GM12878 (cell line): ENCODE measurements around the gene KIF5C. TPM values are rescaled to one million over a fixed set of nuclear protein-coding genes. Genes with fewer than 3 reads are reported as not detected.

Source experiments
- ATAC-seq: fragments of 200-7000 bp; cut with Tn5 transposase; 3 replicates; pipeline ENCODE4 v1.9.1; 2020; ENCODE audit warnings: mild to moderate bottlenecking, moderate library complexity
- BruUV-seq: library from RNA; stranded (reverse); fragments of 400-500 nt; replicated peaks from 2 replicates; lab custom pipeline; 2021; lab: Mats Ljungman, UMichigan
- CTCF ChIA-PET: fragments of 300-600 bp; sonication (Branson Sonifier 250); formaldehyde crosslinking; extraction: SDS; loops from one replicate; lab custom pipeline; 2021; ENCODE audit warnings: inconsistent platforms; lab: Yijun Ruan, JAX
- POLR2A ChIA-PET: fragments of 350-600 bp; formaldehyde crosslinking; extraction: SDS; loops from one replicate; lab custom pipeline; 2021; ENCODE audit warnings: inconsistent platforms; lab: Charles Lee
- RAD21 ChIA-PET: fragments of 300-600 bp; sonication (Branson Sonifier 250); formaldehyde crosslinking; loops from one replicate; lab custom pipeline; 2023; ENCODE audit warnings: antibody characterized with exemption; ENCODE audit not compliant: unreplicated experiment; lab: Charles Lee
- SMC1A ChIA-PET: fragments of 300-600 bp; sonication (Branson Sonifier 250); formaldehyde crosslinking; loops from one replicate; lab custom pipeline; 2023; ENCODE audit not compliant: unreplicated experiment, uncharacterized antibody; lab: Charles Lee
- DNase-seq: peaks from one replicate; pipeline ENCODE4 v3.0.0-alpha.2; 2011; ENCODE audit warnings: low read depth, low spot score
- FAIRE-seq: peaks from 3 replicates; lab custom pipeline; 2011; peaks lifted over from hg19 to GRCh38; lab: Jason Lieb, UNC
- H2AFZ ChIP-seq: 2 replicates; pipeline ENCODE4 v1.6.0; 2011; ENCODE audit warnings: low read depth, low read length, control low read depth; ENCODE audit not compliant: control insufficient read depth
- H3K27ac ChIP-seq: 2 replicates; pipeline ENCODE4 v1.5.1; 2011; ENCODE audit warnings: control low read depth; ENCODE audit not compliant: control insufficient read depth, insufficient read depth
- H3K27me3 ChIP-seq, 2 experiments: replicated peaks in 1 of 2; 2 replicates each; pipeline versions ENCODE4 v1.6.0 to v1.6.1; 2011; ENCODE audit warnings: low read length in 1 of 2; ENCODE audit not compliant: control insufficient read depth in 2 of 2, insufficient read depth in 2 of 2
- H3K36me3 ChIP-seq, 2 experiments: 2 replicates each; pipeline ENCODE4 v1.5.1; 2011; ENCODE audit warnings: low read length in 1 of 2; ENCODE audit not compliant: control insufficient read depth in 2 of 2, insufficient read depth in 2 of 2
- H3K4me1 ChIP-seq: 2 replicates; pipeline ENCODE4 v1.6.1; 2011; ENCODE audit warnings: mild to moderate bottlenecking, low read length, moderate library complexity, mixed read lengths; ENCODE audit not compliant: control insufficient read depth, insufficient read depth
- H3K4me2 ChIP-seq: 2 replicates; pipeline ENCODE4 v1.6.0; 2011; ENCODE audit warnings: control low read depth; ENCODE audit not compliant: control insufficient read depth, insufficient read depth
- H3K4me3 ChIP-seq: fragments of 200-600 bp; sonication (generic); 2 replicates; pipeline ENCODE4 v1.5.1; 2016
- H3K79me2 ChIP-seq: 2 replicates; pipeline ENCODE4 v1.6.0; 2011; ENCODE audit warnings: low read length; ENCODE audit not compliant: control insufficient read depth, insufficient read depth
- H3K9ac ChIP-seq: 2 replicates; pipeline ENCODE4 v1.8.0; 2011; ENCODE audit warnings: low read length, control low read depth, mixed read lengths; ENCODE audit not compliant: control insufficient read depth, insufficient read depth
- H3K9me3 ChIP-seq: replicated peaks from 3 replicates; pipeline ENCODE4 v1.5.1; 2011; ENCODE audit warnings: mild to moderate bottlenecking, low read length; ENCODE audit not compliant: control insufficient read depth, insufficient read depth
- H4K20me1 ChIP-seq: 2 replicates; pipeline ENCODE4 v1.6.0; 2011; ENCODE audit not compliant: control insufficient read depth, insufficient read depth
- LARP7 ChIP-seq: fragments of 450-650 bp; IDR thresholded peaks from 2 replicates; pipeline ENCODE4 v1.6.1; 2017; ENCODE audit warnings: mild to moderate bottlenecking
- MYB ChIP-seq: fragments of 150-350 bp; IDR thresholded peaks from 2 replicates; pipeline ENCODE4 v1.6.1; 2014; ENCODE audit warnings: mild to moderate bottlenecking, low read depth, low read length, borderline replicate concordance
- TBL1XR1 ChIP-seq: IDR thresholded peaks from 2 replicates; pipeline ENCODE4 v1.6.1; 2012; ENCODE audit warnings: low read depth, low read length, improper control_type of control experiment
- TCF12 ChIP-seq: IDR thresholded peaks from 2 replicates; pipeline ENCODE4 v1.6.1; 2011; ENCODE audit warnings: low read depth, mild to moderate bottlenecking, low read length
- WGBS: methylation state at CpG from one replicate; pipeline ENCODE4 v1.1.6; 2016; ENCODE audit warnings: low lambda C conversion rate; ENCODE audit not compliant: insufficient replicate concordance, insufficient coverage; ENCODE audit errors: missing lambda C conversion rate; 5-methylcytosine and 5-hydroxymethylcytosine counted together
- in situ Hi-C: fragments of 300-500 bp; cut with MboI; formaldehyde crosslinking; loops from 9 replicates; pipeline ENCODE4 v1.14.3; 2018; ENCODE audit warnings: mixed read lengths
- intact Hi-C: fragments of 100-400 bp; cut with micrococcal nuclease; formaldehyde crosslinking; loops from one replicate; pipeline ENCODE4 v1.14.2; 2022; ENCODE audit not compliant: unreplicated experiment
- polyA plus RNA-seq, 11 experiments: library from polyadenylated mRNA; depleted of rRNA in 4 of 11; unstranded in 6 of 11; stranded (reverse) in 5 of 11; fragments of >200 nt; fragmentation: Nextera tagmentation in 4 of 11; fragmentation: Illumina TruSeq in 1 of 11; extraction: Ambion mirVana in 4 of 11; extraction: Trizol in 1 of 11; gene quantifications; 1 replicate in 1 of 11; 2 replicates in 10 of 11; pipeline versions ENCODE4 v1.2.1 to v1.2.3, GENCODE V29; 2011 to 2016; ENCODE audit warnings: inconsistent platforms in 2 of 11, missing spikeins in 2 of 11, low read depth in 1 of 11
- total RNA-seq, 4 experiments: library from RNA; depleted of rRNA in 3 of 4; stranded (reverse); fragments of >200 nt in 3 of 4; fragmentation: Illumina TruSeq in 1 of 4; extraction: Trizol in 1 of 4; gene quantifications; 2 replicates each; pipeline versions ENCODE4 v1.2.1 to v1.2.3, GENCODE V29; 2013 to 2021
- TF ChIP-seq, protein P1 (sequence below): fragments of 450-650 bp; IDR thresholded peaks from 2 replicates; pipeline ENCODE4 v1.6.1; 2017; ENCODE audit warnings: low read depth, mild to moderate bottlenecking, moderate library complexity
- TF ChIP-seq, protein P2 (sequence below): fragments of 450-650 bp; IDR thresholded peaks from 2 replicates; pipeline ENCODE4 v1.6.1; 2014; ENCODE audit warnings: mild to moderate bottlenecking

Gene KIF5C
- total and polyA plus RNA-seq, 10 of the 15 experiments (the other 5 are each of a cell fraction or from before 2014, with no cell fraction given), result 0.08 to 0.49 (median 0.24) TPM

DNA sequence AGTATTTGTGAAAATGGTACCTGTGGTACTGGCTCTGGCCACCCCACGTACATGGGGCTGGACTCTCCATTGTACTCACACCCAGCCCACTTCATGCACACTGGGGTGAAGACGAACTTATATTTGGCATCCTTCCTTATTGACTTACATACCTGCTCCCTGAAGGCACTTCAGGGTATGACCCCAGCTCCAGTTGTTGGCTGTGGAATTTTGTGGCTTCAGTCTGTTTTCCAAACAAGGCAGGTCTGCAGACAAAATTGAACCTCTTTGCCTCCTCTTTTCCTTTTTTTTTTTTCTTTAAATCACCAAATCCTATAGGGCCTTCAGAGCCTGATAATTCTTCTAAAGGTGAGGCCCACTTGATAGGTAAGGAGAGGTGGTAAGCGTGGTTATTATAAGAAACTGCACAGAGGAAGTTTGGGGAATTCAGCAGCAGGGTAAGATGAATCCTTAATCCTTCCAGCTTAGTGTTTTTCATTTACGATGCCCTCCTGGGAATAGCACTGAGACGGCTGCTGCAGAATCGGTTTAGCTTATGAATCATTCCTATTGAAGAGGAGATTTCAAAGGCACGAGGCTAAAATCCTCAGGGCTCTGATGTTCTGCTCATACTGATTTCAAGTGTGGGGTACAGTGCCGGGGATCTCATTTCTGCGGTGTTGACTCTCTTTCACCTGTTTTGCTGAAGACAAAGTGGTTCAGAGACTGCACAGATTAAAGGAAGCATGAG is 55.2 kb downstream of the KIF5C start:
- no peaks in the 10 kb centered on the region for H3K4me1 ChIP-seq
- no peaks in the 10 kb centered on the region for H3K36me3 ChIP-seq
- H3K4me2 ChIP-seq, result no peak overlapping the region
- H3K79me2 ChIP-seq, result no peaks in the 10 kb centered on the region
- intact Hi-C loops, result no loop called here
- ChIA-PET RAD21 (no interaction called here), SMC1A (interaction anchor here (1.0 kb wide), 1 partner anchor 8 kb away, joined by 3 read pairs; no protein-coding TSS in a partner anchor)
- no peaks in the 10 kb centered on the region for H4K20me1 ChIP-seq
- BruUV-seq, result no TSS peak
- no peak for DNase-seq
- TF ChIP-seq TCF12 (no peak), TBL1XR1 (no peak), LARP7 (no peak), MYB (no peak)
- TF ChIP-seq, protein P1, sequence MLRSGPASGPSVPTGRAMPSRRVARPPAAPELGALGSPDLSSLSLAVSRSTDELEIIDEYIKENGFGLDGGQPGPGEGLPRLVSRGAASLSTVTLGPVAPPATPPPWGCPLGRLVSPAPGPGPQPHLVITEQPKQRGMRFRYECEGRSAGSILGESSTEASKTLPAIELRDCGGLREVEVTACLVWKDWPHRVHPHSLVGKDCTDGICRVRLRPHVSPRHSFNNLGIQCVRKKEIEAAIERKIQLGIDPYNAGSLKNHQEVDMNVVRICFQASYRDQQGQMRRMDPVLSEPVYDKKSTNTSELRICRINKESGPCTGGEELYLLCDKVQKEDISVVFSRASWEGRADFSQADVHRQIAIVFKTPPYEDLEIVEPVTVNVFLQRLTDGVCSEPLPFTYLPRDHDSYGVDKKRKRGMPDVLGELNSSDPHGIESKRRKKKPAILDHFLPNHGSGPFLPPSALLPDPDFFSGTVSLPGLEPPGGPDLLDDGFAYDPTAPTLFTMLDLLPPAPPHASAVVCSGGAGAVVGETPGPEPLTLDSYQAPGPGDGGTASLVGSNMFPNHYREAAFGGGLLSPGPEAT, result no peak
- TF ChIP-seq, protein P2, sequence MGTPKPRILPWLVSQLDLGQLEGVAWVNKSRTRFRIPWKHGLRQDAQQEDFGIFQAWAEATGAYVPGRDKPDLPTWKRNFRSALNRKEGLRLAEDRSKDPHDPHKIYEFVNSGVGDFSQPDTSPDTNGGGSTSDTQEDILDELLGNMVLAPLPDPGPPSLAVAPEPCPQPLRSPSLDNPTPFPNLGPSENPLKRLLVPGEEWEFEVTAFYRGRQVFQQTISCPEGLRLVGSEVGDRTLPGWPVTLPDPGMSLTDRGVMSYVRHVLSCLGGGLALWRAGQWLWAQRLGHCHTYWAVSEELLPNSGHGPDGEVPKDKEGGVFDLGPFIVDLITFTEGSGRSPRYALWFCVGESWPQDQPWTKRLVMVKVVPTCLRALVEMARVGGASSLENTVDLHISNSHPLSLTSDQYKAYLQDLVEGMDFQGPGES, result no peak
- TF ChIP-seq, all 136 proteins: peak for 0
- Histone ChIP-seq H2AFZ (no peak overlapping the region), H3K27ac (no peak overlapping the region), H3K27me3 (no peaks in the 10 kb centered on the region), H3K9me3 (no peaks in the 10 kb centered on the region), H3K9ac (no peak overlapping the region), H3K4me3 (no peak overlapping the region)
- in situ Hi-C loops, result no loop called here
- ChIA-PET POLR2A (no interaction called here), CTCF (no interaction called here)
- ATAC-seq (no peak), FAIRE-seq (no peak)
- WGBS, result 41% methylated on average over 9 of the region's 9 CpGs
